ENCODE data around the gene PPP6R2. TPM values are rescaled to one million over a fixed set of nuclear protein-coding genes. Genes with fewer than 3 reads are reported as not detected.

PPP6R2 gene
- total RNA-seq, 2 experiments from 2014 or later, result 62.3 to 64.5 TPM

- Histone ChIP-seq H4K20me1 (ENCODE audit: insufficient read depth, low read length) (no peaks in the 10 kb centered on the region), H3K9me2 (ENCODE audit: insufficient read depth, low read length) (no peaks in the 10 kb centered on the region), H3K4me2 (ENCODE audit: low read length) (no peak overlapping the region), H3K36me3 (ENCODE audit: insufficient read depth, low read length) (peaks cover 96% of the 10 kb centered on the region), H3K4me1 (ENCODE audit: insufficient read depth, low read length, poor library complexity, severe bottlenecking) (peaks cover 16% of the 10 kb centered on the region), H3K79me2 (ENCODE audit: insufficient read depth, low read depth, low read length) (peaks cover 5% of the 10 kb centered on the region; the same call in 1 of the 2 replicates), H3K4me3 (ENCODE audit: low read depth, low read length, poor library complexity, severe bottlenecking) (no peak overlapping the region), H3K27ac (ENCODE audit: low read depth, low read length, poor library complexity, severe bottlenecking) (no peak overlapping the region), H3K9me3 (ENCODE audit: low read length) (no peaks in the 10 kb centered on the region), H2AFZ (ENCODE audit: low read length) (no peak overlapping the region)
- no peak for DNase-seq (ENCODE audit: low spot score)
- POLR2A ChIA-PET, result no interaction called here
- no peak for TF ChIP-seq EZH2phosphoT487 (IDR thresholded peaks at IDR 0.05; ENCODE audit: borderline replicate concordance, low read depth, low read length)
- TF ChIP-seq, protein P1, sequence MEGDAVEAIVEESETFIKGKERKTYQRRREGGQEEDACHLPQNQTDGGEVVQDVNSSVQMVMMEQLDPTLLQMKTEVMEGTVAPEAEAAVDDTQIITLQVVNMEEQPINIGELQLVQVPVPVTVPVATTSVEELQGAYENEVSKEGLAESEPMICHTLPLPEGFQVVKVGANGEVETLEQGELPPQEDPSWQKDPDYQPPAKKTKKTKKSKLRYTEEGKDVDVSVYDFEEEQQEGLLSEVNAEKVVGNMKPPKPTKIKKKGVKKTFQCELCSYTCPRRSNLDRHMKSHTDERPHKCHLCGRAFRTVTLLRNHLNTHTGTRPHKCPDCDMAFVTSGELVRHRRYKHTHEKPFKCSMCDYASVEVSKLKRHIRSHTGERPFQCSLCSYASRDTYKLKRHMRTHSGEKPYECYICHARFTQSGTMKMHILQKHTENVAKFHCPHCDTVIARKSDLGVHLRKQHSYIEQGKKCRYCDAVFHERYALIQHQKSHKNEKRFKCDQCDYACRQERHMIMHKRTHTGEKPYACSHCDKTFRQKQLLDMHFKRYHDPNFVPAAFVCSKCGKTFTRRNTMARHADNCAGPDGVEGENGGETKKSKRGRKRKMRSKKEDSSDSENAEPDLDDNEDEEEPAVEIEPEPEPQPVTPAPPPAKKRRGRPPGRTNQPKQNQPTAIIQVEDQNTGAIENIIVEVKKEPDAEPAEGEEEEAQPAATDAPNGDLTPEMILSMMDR (conservative IDR thresholded peaks at IDR 0.05; ENCODE audit: low read length), result no peak
- BruUV-seq (replicated peaks), result TSS peak; percentile 25
- CTCF ChIA-PET (ENCODE audit: unreplicated experiment), result no interaction called here
- intact Hi-C loops (cut with micrococcal nuclease; ENCODE audit: unreplicated experiment), result no loop called here
Measured at GRCh38 chr22:50454556-50455075, 111.5 kb downstream of the PPP6R2 start.

GRCh38 chr22:50455201-50455600 is 112.1 kb downstream of the PPP6R2 start:
- intact Hi-C loops (cut with micrococcal nuclease; ENCODE audit: unreplicated experiment), result no loop called here
- POLR2A ChIA-PET, result no interaction called here
- CTCF ChIA-PET (ENCODE audit: unreplicated experiment), result no interaction called here
- TF ChIP-seq, protein P1 (conservative IDR thresholded peaks at IDR 0.05; ENCODE audit: low read length), result no peak
- TF ChIP-seq EZH2phosphoT487 (IDR thresholded peaks at IDR 0.05; ENCODE audit: borderline replicate concordance, low read depth, low read length), result no peak
- DNase-seq (ENCODE audit: low spot score), result no peak
- BruUV-seq (replicated peaks), result no TSS peak
- no peaks in the 10 kb centered on the region for H3K9me2 ChIP-seq (ENCODE audit: insufficient read depth, low read length)
- no peak overlapping the region for H3K4me2 ChIP-seq (ENCODE audit: low read length)
- no peak overlapping the region for H3K27ac ChIP-seq (ENCODE audit: low read depth, low read length, poor library complexity, severe bottlenecking)
- peaks cover 96% of the 10 kb centered on the region for H3K36me3 ChIP-seq (ENCODE audit: insufficient read depth, low read length)
- no peak overlapping the region for H2AFZ ChIP-seq (ENCODE audit: low read length)
- peaks cover 10% of the 10 kb centered on the region for H3K4me1 ChIP-seq (ENCODE audit: insufficient read depth, low read length, poor library complexity, severe bottlenecking)
- no peak overlapping the region for H3K4me3 ChIP-seq (ENCODE audit: low read depth, low read length, poor library complexity, severe bottlenecking)
- H3K9me3 ChIP-seq (ENCODE audit: low read length), result no peaks in the 10 kb centered on the region
- H3K79me2 ChIP-seq (ENCODE audit: insufficient read depth, low read depth, low read length), result peaks cover 5% of the 10 kb centered on the region; the same call in 1 of the 2 replicates
- H4K20me1 ChIP-seq (ENCODE audit: insufficient read depth, low read length), result no peaks in the 10 kb centered on the region

GRCh38 chr22:50456026-50456425 is 112.9 kb downstream of the PPP6R2 start:
- peaks cover 4% of the 10 kb centered on the region for H3K4me1 ChIP-seq (ENCODE audit: insufficient read depth, low read length, poor library complexity, severe bottlenecking)
- H4K20me1 ChIP-seq (ENCODE audit: insufficient read depth, low read length), result no peaks in the 10 kb centered on the region
- H3K36me3 ChIP-seq (ENCODE audit: insufficient read depth, low read length), result peaks cover 96% of the 10 kb centered on the region
- CTCF ChIA-PET (ENCODE audit: unreplicated experiment), result no interaction called here
- H3K79me2 ChIP-seq (ENCODE audit: insufficient read depth, low read depth, low read length), result peaks cover 5% of the 10 kb centered on the region; the same call in 1 of the 2 replicates
- H3K4me3 ChIP-seq (ENCODE audit: low read depth, low read length, poor library complexity, severe bottlenecking), result no peak overlapping the region
- H3K27ac ChIP-seq (ENCODE audit: low read depth, low read length, poor library complexity, severe bottlenecking), result no peak overlapping the region
- TF ChIP-seq, protein P1 (conservative IDR thresholded peaks at IDR 0.05; ENCODE audit: low read length), result no peak
- no peak for TF ChIP-seq EZH2phosphoT487 (IDR thresholded peaks at IDR 0.05; ENCODE audit: borderline replicate concordance, low read depth, low read length)
- BruUV-seq (replicated peaks), result no TSS peak
- no peak overlapping the region for H2AFZ ChIP-seq (ENCODE audit: low read length)
- intact Hi-C loops (cut with micrococcal nuclease; ENCODE audit: unreplicated experiment), result no loop called here
- DNase-seq (ENCODE audit: low spot score), result no peak
- H3K9me2 ChIP-seq (ENCODE audit: insufficient read depth, low read length), result no peaks in the 10 kb centered on the region
- H3K4me2 ChIP-seq (ENCODE audit: low read length), result no peak overlapping the region
- H3K9me3 ChIP-seq (ENCODE audit: low read length), result no peaks in the 10 kb centered on the region
- POLR2A ChIA-PET, result no interaction called here
